Right kidney (tissue), 1 donor: Measurements from ENCODE around the gene TBX19.

Experiments
- DNase-seq: peaks from one replicate; pipeline ENCODE4 v3.0.0-alpha.2; 2016

TBX19 gene

DNA sequence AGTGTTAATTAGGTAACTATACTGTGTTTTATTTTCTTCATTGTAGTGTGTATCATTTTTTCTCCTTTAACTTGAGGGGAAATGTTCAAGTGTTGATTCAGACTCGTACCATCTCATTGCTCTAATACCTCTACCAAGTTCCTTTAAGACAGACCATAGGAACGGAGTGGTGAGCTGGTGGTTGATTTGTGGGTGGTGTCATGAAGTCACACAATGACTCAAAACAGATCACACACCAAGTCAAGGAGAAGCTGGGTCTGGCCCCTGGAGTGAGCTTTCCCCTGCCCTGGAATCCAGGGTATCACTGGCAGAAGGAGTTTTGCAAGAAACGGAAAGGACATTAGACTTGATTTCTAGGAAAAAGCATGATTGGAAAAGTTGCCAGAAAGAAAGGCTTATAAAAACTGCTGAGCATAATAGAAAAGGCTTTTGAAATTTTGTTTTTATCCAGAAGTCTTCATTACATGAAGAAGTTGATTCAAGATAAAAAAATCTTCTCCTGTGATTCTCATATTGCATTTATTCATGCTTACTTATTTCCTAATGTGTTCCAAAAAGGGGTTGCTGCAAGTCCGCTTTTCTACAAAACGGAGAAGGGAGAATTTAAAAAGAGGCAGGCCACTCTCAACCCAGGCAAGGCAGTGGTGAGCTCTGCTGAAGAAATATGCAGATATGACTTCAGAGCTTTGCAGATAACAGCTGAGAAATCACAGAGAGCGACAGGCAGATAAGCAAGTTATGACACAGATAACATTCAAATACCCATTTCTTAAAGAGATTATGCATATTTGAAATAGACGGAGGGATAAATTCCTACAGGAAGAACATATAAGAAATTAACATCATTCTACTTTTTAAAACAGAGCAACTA is 79.7 kb downstream of the TBX19 start:
- DNase-seq: no peak

GRCh38 chr1:168361252-168361651 is 80.6 kb downstream of the TBX19 start:
- DNase-seq: no peak

DNA sequence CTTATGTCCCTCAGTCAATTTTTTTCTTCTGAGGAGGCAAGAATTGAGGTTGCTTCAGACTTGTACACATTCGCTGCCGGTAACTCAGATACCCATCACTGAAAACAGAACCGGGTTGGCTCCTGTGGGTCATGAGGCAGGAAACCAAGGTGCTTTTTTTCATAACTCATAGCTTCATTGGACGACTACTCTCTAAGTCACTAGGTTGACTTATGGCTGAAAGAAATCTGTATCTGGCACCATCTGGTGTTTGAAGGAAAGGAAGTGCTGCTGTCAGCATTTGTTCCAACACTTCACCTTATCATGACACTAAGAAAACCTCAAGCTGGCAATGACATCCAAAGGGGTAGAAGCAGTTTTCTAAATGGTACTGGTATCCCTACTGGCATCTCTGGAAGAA is 82.3 kb downstream of the TBX19 start:
- DNase-seq: no peak
